Measurements from ENCODE around the gene FASTK.

The FASTK gene

GRCh38 chr7:151081170-151082101, 827 bp upstream of the FASTK start:
- DNase-seq = no peak

GRCh38 chr7:151080067-151080521, 515 bp downstream of the FASTK start:
- DNase-seq = no peak

- DNase-seq = no peak
These were observed 1.3 kb downstream of the FASTK start for GRCh38 chr7:151079199-151079910.

GRCh38 chr7:151078233-151079040, 2.2 kb downstream of the FASTK start:
- no peak for DNase-seq

GRCh38 chr7:151077705-151078232, 2.8 kb downstream of the FASTK start:
- no peak for DNase-seq

GRCh38 chr7:151076863-151077704, 3.5 kb downstream of the FASTK start:
- DNase-seq = no peak

- no peak for DNase-seq
These were observed 4.6 kb downstream of the FASTK start for GRCh38 chr7:151075978-151076426.

- no peak for DNase-seq
These were observed 5.0 kb downstream of the FASTK start for GRCh38 chr7:151075662-151075971.

- DNase-seq = no peak
These were observed 5.6 kb downstream of the FASTK start for GRCh38 chr7:151074817-151075661.

- DNase-seq = no peak
These were observed 6.6 kb downstream of the FASTK start for GRCh38 chr7:151073990-151074389.

GRCh38 chr7:151071032-151071866, 9.4 kb downstream of the FASTK start:
- no peak for DNase-seq

- DNase-seq = no peak
These were observed 10.0 kb downstream of the FASTK start for GRCh38 chr7:151070574-151070960.

GRCh38 chr7:151069841-151070573, 10.6 kb downstream of the FASTK start:
- DNase-seq = no peak

- no peak for DNase-seq
These were observed 12.4 kb downstream of the FASTK start for GRCh38 chr7:151068069-151068773.

- no peak for DNase-seq
These were observed 14.2 kb downstream of the FASTK start for GRCh38 chr7:151066273-151066974.

GRCh38 chr7:151065516-151065915, 15.1 kb downstream of the FASTK start:
- DNase-seq = no peak

GRCh38 chr7:151064993-151065392, 15.6 kb downstream of the FASTK start:
- no peak for DNase-seq

- DNase-seq = no peak
These were observed 16.2 kb downstream of the FASTK start for GRCh38 chr7:151064454-151064853.

Measured in effector CD8-positive, alpha-beta T cell (primary cell).